ENCODE measurements around the gene SURF1.

Gene SURF1

DNA sequence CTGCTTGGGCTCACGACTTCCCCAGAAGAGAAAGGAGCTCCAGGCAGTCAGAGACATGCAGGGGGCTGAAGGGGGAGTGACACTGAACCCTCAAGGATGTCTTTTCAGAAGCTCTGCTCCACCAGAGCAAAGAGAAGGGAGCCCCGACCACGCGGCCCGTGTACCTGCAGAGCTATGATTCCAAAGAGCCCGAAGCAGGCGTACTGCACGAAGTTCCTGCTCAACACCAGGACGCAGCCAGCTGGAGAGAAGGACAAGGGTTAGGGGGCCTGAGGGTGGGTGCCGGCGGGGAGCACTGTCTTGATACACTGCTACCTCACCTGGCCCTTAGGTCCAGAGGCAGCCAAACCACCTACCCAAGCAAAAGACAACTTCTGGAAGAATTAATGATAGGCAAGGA lies 10.1 kb upstream of the SURF1 start:
- H3K9me3 ChIP-seq (ENCODE audit: insufficient read depth, low read length) = no peaks in the 10 kb centered on the region
- peaks cover 57% of the 10 kb centered on the region for H4K20me1 ChIP-seq (ENCODE audit: insufficient read depth, low read length)

DNA sequence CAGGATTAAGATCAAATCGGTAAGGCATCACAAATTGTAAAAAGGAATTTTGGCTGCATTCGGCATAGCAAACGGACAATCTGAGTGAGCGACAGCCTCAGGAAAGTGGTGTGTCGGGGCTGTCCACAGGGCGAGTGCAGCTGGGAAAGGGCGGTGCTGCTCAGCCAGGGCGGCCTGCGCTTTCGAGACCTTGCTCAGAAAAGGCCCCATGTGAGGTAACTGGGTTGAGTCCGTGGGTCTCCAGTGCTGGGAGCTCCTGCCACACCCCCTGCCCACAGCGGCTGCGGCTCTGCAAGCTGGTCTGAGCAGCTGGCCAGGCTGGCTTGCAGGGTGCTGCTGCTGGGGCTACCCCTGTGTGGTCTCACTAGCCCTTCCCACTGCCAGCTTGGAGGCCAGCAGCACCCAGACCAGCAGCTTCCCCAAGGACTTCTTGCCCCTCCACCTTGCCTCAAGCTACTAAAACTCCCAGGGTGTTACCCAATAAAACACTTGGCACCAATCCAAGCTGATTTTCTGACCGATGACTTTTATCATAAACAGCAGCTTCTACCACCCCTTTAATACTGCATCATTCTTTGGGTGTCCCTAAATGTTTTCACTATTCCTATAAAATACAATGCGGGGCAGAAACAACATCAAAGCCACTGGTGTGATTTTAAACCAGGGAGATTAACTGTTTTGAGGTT lies 6.2 kb upstream of the SURF1 start:
- Histone ChIP-seq H3K79me2 (ENCODE audit: low read length) (peaks cover 26% of the 10 kb centered on the region), H3K9me3 (ENCODE audit: insufficient read depth, low read length) (no peaks in the 10 kb centered on the region), H3K9ac (ENCODE audit: low read length) (no peak overlapping the region), H2AFZ (ENCODE audit: low read depth, low read length) (no peak overlapping the region), H3K4me3 (ENCODE audit: low read length) (no peak overlapping the region), H3K27ac (ENCODE audit: low read length) (no peak overlapping the region), H3K36me3 (replicated peaks; ENCODE audit: low read depth, low read length) (peaks cover 68% of the 10 kb centered on the region), H4K20me1 (ENCODE audit: insufficient read depth, low read length) (peaks cover 18% of the 10 kb centered on the region), H3K4me1 (ENCODE audit: low read length) (peaks cover 2% of the 10 kb centered on the region; the same call in 1 of the 2 replicates), H3K27me3 (ENCODE audit: low read depth, low read length) (no peaks in the 10 kb centered on the region), H3K4me2 (ENCODE audit: low read length) (no peak overlapping the region)
- TF ChIP-seq, protein P1, sequence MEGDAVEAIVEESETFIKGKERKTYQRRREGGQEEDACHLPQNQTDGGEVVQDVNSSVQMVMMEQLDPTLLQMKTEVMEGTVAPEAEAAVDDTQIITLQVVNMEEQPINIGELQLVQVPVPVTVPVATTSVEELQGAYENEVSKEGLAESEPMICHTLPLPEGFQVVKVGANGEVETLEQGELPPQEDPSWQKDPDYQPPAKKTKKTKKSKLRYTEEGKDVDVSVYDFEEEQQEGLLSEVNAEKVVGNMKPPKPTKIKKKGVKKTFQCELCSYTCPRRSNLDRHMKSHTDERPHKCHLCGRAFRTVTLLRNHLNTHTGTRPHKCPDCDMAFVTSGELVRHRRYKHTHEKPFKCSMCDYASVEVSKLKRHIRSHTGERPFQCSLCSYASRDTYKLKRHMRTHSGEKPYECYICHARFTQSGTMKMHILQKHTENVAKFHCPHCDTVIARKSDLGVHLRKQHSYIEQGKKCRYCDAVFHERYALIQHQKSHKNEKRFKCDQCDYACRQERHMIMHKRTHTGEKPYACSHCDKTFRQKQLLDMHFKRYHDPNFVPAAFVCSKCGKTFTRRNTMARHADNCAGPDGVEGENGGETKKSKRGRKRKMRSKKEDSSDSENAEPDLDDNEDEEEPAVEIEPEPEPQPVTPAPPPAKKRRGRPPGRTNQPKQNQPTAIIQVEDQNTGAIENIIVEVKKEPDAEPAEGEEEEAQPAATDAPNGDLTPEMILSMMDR (IDR thresholded peaks at IDR 0.05; ENCODE audit: low read depth, low read length) = no peak
- no peak for TF ChIP-seq EZH2phosphoT487 (IDR thresholded peaks at IDR 0.05; ENCODE audit: low read depth)

More for the DNA sequence above, 10.1 kb upstream of the SURF1 start:
- TF ChIP-seq EZH2phosphoT487 (IDR thresholded peaks at IDR 0.05; ENCODE audit: low read depth) = no peak
- TF ChIP-seq, protein P1 (IDR thresholded peaks at IDR 0.05; ENCODE audit: low read depth, low read length) = no peak
- H3K9ac ChIP-seq (ENCODE audit: low read length) = no peak overlapping the region
- H3K4me2 ChIP-seq (ENCODE audit: low read length) = no peak overlapping the region
- no peak overlapping the region for H3K4me3 ChIP-seq (ENCODE audit: low read length)
- no peak overlapping the region for H2AFZ ChIP-seq (ENCODE audit: low read depth, low read length)
- no peaks in the 10 kb centered on the region for H3K4me1 ChIP-seq (ENCODE audit: low read length)
- no peaks in the 10 kb centered on the region for H3K27me3 ChIP-seq (ENCODE audit: low read depth, low read length)
- H3K36me3 ChIP-seq (replicated peaks; ENCODE audit: low read depth, low read length) = peaks cover 87% of the 10 kb centered on the region
- H3K27ac ChIP-seq (ENCODE audit: low read length) = no peak overlapping the region
- H3K79me2 ChIP-seq (ENCODE audit: low read length) = peaks cover 59% of the 10 kb centered on the region

DNA sequence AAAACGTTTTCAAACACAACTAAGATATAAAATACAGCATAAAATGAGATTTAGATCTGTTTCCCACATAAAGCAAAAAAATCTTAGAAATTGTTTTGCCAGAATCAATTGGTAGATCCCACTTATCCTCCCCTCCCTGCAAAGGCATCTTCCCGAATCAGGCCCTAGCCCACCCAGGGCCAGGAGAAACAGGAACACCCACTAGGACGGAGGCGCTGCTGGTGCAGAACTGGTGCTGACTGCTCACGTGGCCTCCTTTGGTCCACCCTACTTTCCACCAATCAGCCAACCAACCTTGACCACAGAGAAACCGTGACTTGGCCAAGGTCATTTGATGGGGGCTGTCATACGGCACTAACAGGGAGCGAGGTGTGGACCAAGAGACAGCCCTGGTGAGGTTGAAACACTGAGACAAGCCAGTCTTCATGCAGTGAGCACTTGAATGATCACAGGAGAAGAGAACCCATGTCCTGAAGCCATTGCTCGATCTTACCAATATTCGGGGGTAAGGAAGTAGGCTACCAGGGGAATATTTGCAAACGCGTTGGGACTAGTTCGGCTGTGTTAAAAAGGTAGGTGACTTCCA lies 5.3 kb upstream of the SURF1 start:
- no peak overlapping the region for H3K4me3 ChIP-seq (ENCODE audit: low read length)
- H3K27me3 ChIP-seq (ENCODE audit: low read depth, low read length) = no peaks in the 10 kb centered on the region
- peaks cover 6% of the 10 kb centered on the region for H3K4me1 ChIP-seq (ENCODE audit: low read length)
- TF ChIP-seq, protein P1 (IDR thresholded peaks at IDR 0.05; ENCODE audit: low read depth, low read length) = no peak
- no peak for TF ChIP-seq EZH2phosphoT487 (IDR thresholded peaks at IDR 0.05; ENCODE audit: low read depth)
- no peak overlapping the region for H3K4me2 ChIP-seq (ENCODE audit: low read length)
- H3K36me3 ChIP-seq (replicated peaks; ENCODE audit: low read depth, low read length) = peaks cover 60% of the 10 kb centered on the region
- H3K9ac ChIP-seq (ENCODE audit: low read length) = no peak overlapping the region
- no peaks in the 10 kb centered on the region for H3K9me3 ChIP-seq (ENCODE audit: insufficient read depth, low read length)
- peaks cover 25% of the 10 kb centered on the region for H3K79me2 ChIP-seq (ENCODE audit: low read length)
- H4K20me1 ChIP-seq (ENCODE audit: insufficient read depth, low read length) = peaks cover 9% of the 10 kb centered on the region
- no peak overlapping the region for H2AFZ ChIP-seq (ENCODE audit: low read depth, low read length)
- H3K27ac ChIP-seq (ENCODE audit: low read length) = no peak overlapping the region

Data from OCI-LY3 (cell line).